Pulmonary artery endothelial cell (primary cell): Measurements from ENCODE around the gene ADRM1. TPM values are rescaled to one million over a fixed set of nuclear protein-coding genes. Genes with fewer than 3 reads are reported as not detected.

Experiments used
- DNase-seq: peaks from one replicate; pipeline ENCODE4 v3.0.0-alpha.2; 2011; ENCODE audit warnings: low read depth, low spot score
- total RNA-seq: library from RNA; depleted of rRNA; stranded (reverse); fragments of >200 nt; gene quantifications from 2 replicates; pipeline ENCODE4 v1.2.3, GENCODE V29; 2014

The ADRM1 gene
- total RNA-seq, 1 donor from 2014 or later, result 150 TPM

DNA sequence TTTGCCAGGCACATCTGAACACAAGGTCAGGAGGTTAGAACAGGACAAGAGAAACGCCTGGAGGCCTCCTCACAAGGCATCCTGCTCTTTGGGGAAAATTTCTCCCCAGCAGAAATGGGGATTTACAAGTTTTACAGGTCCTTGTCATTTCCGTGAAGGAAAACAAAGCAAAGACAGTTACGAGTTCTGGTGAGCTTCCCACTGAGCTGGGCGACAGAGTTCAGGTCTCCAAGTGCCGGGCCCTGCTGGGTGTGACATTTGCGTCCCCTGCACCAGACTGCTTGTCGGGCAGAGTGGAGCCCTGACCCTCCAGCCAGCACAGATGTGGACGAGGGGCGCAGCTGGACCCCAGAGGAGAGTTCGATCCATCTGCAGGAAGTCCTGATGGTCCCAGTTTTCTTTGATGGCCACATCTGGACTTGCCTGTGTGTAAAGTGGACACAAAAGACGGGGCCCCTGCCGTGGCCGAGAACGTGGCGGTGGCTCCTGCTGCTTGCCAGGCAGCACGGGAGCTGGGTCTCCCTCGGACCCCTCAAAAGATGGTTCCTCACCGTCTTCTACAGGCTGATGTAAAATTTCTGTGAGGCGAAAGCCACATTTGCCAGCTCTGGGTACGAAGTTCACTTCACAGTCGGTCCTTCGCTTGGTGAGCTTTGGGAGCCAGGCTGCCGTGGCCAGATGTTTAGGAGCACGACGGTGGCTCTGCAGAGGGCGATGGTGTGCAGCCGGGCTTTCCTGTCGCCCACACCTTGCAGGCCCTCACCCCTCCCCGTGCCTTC is 5.2 kb upstream of the ADRM1 start:
- DNase-seq, result no peak

GRCh38 chr20:62298577-62299249 is 4.1 kb upstream of the ADRM1 start:
- no peak for DNase-seq

DNA sequence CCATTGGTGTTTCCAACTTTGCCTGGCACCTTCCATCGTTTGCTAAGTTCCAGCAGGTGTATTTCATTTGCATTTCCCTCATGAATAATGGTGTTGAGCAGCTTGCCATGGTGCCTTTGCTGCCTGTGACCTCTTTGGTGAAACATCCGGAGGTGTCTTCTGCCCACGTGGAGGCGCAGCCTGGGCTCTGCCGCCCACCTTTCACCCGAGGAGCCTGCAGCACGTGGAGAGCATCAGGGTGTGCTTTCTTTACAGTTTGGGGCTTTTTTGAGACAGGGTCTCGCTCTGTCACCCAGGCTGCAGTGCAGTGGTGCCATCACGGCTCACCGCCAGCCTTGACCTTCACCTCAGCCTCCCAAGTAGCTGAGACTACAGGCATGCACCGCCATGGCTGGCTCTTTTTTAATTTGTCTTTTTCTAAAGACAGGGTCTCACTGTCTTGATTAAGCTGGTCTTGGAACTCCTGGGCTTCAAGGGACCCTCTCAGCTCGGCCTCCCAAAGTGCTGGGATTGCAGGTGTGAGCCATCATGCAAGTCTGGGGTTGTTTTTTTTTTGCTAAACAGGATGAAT is 3.0 kb upstream of the ADRM1 start:
- DNase-seq, result no peak

DNA sequence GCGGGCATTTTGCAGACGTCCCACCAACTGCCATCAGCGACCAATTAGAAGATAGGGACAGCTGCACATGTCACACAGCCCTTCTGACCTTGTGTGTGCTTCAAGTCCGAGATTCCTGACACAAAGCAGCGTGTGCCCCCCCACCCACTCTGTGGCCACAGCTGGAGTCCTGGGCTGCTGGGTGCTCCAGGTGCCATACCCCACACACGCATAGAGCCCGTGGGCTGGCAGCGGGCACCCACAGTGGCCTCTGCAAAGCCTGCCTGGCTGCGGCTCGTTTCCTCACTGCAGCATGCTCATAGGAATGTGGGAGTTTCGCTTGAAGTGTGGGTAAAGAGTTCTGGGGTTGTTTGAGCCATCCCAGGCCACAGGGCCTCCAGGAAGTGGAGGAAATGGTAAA is 2.5 kb upstream of the ADRM1 start:
- no peak for DNase-seq

- no peak for DNase-seq
Measured at GRCh38 chr20:62301111-62301668, 1.6 kb upstream of the ADRM1 start.

- peak; percentile 80 for DNase-seq
Measured at GRCh38 chr20:62301773-62302340, 940 bp upstream of the ADRM1 start.

DNA sequence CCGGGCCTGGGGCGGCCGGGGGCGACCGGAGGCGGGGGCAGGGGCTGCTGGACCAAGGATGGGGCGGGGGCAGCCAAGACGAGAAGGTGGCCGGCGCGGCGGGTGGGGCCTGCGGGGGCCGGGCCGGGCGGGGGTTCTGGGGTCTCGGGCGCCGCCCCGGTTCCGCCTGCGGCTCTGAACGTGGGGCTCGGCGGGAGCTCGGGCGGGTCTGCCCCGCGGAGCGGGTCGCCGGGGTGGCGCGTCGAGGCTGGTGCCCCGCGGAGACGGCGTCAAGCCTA is 204 bp downstream of the ADRM1 start:
- no peak for DNase-seq

DNA sequence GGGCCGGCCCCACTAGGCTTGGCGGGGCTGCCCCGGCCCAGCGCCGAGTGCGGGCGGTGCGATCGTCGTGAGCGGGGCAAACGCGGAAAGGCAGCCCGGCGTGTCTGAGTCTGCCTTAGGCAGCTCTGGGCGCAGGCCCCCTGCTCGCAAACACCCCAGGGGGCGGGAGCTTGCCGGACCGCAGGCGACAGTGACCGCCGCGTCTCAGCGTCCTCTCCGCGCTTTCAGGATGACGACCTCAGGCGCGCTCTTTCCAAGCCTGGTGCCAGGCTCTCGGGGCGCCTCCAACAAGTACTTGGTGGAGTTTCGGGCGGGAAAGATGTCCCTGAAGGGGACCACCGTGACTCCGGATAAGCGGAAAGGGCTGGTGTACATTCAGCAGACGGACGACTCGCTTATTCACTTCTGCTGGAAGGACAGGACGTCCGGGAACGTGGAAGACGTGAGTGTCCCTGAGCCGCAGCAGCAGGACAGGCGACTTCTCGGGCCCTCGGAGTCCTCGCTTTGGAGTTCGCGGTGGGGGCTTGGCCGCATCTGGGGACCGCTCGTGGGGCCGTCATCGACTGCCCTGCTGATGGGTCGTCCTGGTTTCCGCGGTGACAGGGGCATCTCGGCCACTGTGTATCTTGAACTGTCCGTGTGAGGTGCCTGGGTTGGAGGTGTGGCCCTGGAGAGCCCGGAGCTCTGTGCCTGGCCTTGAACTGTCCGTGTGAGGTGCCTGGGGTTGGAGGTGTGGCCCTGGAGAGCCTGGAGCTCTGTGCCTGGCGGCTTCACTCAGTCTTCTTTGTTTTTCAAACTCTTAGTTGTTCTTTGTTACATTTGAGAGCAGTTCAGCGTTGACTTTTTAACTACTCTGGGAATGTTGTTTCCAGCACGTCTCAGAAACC is 786 bp downstream of the ADRM1 start:
- no peak for DNase-seq

DNA sequence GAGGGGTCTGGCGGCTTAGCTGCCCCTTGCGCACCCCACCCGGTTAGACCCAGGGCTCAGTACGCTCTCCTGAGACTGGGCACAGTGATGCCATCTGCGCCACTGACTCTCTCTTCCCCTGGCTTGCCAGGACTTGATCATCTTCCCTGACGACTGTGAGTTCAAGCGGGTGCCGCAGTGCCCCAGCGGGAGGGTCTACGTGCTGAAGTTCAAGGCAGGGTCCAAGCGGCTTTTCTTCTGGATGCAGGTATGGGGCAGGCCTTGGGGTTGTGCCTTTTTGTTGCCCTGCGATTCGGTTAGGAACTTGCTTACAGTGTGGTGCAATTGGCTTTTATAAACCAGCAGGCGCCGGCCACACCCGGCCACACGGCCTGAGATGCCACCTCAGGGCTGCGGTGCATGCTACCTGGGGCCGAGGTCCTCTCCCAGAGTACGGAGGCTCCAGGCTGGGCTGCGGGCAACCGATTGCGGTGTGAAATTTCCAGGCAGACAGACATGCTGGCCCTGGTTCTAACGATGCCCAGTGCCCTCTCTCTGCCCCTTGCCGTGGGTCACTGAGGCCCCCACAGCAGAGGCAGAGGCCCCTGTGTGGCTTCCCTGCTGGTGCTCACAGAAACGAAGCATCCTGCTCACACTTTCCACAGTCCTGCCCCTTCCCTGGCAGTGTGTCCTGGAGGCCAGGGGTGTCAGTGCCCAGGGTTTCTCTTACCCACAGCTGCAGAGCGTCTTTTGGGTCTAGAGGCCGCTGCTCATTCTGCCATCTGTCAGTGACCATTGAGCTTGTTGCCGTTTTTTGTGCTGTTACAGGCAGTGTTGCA is 1.7 kb downstream of the ADRM1 start:
- DNase-seq, result no peak

DNA sequence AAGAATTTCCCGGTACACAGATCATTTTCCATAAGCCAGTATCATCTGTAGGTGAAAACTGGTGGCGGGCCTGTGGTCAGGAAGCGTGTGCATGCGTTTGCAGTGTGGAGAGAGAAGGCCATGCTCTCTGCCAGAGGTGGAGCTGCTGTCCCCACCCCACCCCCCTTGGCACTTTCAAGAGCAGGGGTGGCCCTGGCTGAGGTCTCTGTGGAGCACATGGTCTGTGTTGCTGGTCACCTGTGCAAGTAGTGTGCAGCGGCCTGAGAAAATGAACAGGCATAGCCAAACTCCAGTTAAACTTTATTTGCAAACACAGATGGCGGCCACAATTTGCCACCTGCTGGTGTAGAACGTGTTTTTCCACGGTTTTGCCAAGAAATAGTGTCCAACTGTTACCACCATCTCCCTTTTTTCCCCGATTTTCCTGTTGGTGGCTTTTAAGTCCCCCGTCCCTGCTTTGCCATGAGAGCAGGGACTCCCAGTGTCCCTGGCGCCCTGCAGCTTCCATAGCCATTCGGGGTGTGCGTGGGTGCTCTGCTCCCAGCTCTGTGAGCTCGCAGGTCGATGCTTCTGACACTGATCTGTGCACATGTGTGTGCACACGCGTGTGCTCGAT is 2.5 kb downstream of the ADRM1 start:
- DNase-seq, result no peak

DNA sequence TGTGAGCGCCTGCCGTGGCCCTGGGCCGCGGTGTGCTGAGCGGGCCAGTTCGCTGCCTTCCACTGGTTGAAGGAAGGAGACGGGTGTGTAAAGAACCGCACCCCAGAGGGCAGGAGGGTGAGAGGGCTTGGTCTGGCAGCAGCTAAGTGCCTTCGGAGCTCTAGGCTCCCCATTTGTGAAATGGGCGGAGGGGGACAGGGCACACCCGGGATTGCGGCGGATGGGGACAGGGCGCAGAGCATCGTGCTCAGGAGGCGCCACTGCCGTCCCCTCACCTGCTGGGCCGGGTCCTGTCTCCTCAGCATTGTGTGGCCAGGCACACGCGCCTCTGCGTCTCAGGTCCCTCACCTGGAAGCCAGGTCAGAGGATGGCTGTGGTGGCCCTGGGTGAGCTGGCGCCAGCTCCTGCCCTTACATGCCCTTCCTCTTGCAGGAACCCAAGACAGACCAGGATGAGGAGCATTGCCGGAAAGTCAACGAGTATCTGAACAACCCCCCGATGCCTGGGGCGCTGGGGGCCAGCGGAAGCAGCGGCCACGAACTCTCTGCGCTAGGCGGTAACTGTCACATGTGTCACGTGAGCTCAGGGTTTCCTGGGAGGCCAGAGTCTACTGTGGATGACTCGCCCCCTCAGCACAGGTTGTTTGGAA is 3.1 kb downstream of the ADRM1 start:
- no peak for DNase-seq

GRCh38 chr20:62306414-62307187 is 3.8 kb downstream of the ADRM1 start:
- no peak for DNase-seq

GRCh38 chr20:62307226-62308101 is 4.7 kb downstream of the ADRM1 start:
- no peak for DNase-seq

GRCh38 chr20:62308102-62308822 is 5.5 kb downstream of the ADRM1 start:
- DNase-seq, result no peak

DNA sequence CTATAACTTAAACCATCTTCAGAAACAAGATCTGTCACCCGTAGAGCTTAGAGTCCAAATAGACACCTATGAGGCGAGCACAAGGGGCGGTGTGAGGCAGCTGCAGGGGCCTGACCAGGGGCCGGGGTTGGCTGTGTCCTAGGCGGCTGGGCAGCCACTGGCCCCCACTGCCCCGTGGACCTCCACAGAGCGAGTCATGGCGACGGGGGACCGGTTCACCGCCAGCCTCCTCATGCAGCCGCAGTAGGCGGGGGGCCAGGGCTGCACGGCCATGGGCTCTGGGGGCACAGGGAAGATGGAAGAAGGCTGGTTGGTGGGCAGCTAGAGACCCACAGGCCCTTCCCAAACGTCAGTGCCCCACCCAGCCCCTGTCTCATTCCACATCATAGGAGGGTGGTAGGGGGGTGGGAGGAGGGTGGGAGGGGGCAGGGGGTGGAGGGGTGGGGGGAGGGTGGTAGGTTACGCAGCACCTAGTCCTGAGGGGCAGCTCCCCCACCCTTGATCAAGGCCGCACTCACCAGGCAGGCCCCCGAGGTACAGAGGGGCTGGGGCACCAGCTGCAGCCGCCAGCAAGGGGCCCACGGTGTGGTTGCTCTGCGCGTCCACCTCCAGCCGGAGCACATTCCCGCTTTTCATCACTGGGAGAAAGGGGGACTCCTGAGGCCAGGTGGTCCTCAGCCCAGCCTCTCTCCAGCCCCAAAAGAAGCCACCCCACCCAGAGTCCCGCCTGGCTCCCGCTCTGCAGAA is 6.6 kb downstream of the ADRM1 start:
- no peak for DNase-seq
